Measurements from ENCODE around the gene GPC3.
"Not testable (repeated sequence)": the region's sequence is repeated elsewhere in the genome, so short reads cannot be mapped to it uniquely, and the experiment has no call there.

GPC3 gene

DNA sequence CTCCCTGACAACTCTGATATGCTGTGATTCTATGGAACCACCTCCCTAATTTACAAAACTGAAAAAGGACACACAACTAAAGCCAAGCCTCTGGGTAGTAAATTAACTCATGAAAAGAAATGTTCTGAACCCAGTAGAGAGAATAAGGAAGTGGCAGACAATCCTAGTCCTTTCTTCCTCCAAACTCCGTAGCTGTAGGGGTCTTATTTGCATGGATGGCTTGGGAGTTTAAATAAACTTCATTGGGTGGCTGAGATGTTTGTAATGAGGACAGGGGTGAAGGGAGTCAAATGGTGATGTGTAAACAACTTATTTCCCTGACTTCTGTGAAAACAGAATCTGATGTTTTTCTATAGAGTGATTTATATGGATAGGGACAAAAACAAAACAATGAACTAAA, 59.3 kb downstream of the GPC3 start:
- no peak for DNase-seq (ENCODE audit: low read depth)

DNA sequence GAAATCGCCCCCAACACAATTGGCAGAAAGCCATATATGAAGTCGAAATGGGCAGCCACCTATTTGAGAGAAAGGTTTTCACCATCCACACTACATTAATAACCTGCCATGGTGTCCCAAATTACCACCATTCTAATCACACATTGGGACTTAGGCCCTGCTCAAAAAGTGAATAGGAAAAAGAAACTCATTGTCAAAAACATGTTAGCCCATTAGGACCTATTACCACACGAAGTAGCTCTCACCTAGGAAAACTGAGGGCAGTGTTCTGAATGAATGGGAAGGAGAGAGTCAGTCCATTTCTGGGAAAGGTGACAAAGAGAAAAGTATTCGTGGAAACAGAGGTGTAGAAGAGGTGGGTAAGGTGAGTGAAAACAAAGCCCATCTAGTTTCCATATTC, 60.8 kb downstream of the GPC3 start:
- no peak for DNase-seq (ENCODE audit: low read depth)

DNA sequence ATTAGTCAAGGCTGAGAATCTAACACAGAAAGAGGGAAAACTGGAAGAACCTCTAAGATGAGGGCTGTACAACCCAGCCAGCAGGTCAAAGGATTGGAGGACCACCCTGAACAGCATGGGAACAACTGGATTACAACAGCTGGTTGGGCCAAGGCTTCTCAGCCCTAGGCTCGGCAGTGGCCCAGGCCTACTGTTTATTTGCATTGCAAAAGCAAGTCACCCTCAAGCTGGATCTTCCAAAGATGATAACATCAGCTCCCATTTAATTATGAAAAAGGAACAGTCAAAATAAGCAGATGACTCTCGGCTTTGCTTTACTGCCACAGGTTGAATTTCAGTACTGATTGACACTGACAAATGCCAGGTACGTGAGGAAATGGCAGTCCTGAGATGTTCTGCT, 61.8 kb downstream of the GPC3 start:
- no peak for DNase-seq (ENCODE audit: low read depth)

DNA sequence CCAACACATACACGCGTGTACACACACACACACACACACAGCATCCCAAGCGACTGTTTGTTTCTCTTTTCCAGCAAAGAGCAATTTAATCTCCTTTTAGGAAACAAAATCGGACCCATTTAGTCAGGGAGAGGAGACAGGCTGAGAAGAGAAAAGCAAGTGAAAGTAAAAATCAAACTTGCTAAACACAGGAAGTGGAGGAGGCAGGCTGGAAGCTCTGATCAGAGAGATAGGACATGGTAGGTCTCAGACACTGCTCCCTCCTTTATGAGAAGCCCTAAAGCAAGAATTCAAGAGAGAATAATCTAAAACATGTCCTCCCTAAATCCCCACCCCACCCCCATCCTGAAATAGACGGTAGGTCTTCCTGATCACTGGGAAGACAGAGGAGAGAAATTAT, 62.3 kb downstream of the GPC3 start:
- DNase-seq (ENCODE audit: low read depth), result no peak

DNA sequence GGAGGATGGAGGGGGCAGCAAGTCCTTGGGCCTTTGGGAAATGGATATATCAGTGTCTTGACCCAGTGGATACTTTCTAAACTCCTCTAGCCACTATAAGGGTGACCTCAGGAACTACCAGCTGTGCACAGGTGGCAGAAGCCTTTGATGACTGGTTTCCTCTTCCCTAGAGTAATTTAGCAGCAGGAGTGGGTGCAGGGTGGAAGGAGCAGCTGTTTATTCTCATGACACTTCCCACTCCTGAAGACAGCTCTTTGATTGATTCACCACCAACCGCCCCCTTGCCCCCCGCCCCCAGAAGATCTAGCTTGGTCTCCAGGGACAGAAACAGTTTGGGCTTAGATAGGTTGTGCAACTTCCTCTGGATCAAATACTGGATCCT, 63.0 kb downstream of the GPC3 start:
- DNase-seq (ENCODE audit: low read depth), result no peak

DNA sequence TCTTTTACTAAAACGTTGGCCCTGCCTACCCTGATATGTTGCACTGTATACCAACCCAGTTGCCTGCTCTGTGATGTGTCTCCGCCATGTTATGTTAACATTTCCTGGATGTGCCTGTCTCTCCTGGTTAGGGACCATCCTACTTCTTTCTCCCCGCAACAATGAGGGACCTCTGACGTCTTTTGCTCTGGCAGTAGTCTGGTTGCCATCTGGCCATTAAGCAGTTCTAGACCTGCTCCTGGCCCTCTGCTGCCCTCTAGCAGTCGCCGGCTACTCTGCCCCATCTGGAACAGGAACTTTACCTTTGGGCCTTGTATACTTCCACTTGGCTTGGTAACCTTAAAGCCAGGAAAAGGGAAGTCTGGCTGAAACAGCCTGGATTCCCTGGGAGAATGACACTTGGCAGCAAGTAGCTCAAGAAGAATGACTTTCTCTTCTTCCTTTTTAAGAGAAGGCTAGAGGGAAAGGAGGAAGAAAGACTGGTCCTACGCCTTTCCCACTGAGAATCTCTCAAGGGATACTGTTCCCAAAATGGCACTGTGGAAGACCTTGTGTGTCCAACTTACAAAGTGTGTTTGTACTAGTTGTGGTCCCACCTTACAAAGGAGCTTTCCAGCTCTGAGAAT, 63.5 kb downstream of the GPC3 start:
- no peak for DNase-seq (ENCODE audit: low read depth)

DNA sequence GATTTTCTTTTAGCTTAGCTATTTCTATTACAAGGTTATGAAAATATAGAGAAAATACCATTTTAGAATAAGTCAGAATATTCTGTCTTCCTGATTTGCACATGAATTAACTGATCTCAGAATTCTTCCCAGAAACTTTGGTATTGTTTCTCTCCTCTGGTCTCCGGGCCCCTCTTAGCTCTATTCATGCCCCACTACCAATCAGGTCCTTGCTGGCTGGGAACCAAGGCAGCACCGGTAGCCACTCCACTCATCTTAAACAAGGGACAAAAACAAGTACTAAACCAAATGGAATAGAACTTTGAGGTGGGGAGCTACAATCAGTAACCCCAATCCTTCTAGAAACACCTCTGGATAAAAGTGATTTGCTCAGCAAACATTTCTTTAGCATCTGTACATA, 64.3 kb downstream of the GPC3 start:
- DNase-seq (ENCODE audit: low read depth), result no peak

DNA sequence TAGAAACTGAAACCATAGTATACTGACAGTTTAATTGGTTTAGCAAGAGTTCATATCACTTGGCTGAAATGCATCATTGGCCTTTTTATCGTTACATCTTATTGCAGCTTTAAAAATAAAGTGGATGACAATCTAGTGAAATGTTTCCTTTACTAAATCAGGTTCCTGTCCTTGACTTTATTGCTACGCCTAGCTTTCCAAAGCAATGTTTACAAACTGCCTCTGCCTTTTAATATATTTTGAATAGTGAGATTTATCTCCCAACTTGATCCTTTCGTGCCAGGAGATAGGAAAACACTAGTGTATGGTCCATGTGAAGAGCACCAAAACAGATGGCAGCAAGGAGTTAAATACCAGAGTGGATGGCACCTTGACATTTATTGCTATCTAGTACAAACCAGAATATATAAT, 67.0 kb downstream of the GPC3 start:
- DNase-seq (ENCODE audit: low read depth), result no peak

DNA sequence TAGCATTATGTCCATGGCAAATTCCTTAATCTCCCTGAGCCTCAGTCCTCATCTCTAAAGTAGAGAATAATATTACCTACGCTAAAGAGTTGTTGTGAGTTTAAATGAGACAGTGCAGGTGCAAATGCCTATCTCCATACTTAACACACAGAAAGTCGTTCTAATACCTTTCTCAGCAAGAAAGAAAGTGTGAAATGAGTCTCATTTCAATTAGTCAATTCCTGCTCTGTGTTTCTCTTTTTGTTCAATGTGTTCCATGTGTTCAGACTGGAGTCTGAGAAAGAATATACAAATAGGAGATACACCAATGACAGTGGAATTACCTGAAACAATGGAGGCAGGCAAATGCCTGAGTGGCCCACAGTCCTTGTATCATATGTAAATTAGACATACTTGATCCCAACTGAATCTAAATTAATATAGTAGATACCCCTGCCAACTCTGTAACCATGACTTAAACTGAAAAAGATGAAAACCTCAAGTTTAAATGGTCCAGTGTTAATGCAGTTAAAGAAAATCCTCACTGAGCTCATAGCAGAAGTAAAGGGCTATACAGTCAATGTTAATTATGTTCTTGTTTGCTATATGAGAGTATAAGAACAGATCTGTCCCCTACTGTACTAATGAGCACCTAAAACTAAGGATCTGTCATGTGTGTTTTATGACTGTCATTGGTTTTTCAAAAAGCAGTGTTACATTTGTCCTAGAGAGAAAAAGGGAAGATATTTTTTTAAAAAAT, 68.2 kb downstream of the GPC3 start:
- DNase-seq (ENCODE audit: low read depth), result no peak

DNA sequence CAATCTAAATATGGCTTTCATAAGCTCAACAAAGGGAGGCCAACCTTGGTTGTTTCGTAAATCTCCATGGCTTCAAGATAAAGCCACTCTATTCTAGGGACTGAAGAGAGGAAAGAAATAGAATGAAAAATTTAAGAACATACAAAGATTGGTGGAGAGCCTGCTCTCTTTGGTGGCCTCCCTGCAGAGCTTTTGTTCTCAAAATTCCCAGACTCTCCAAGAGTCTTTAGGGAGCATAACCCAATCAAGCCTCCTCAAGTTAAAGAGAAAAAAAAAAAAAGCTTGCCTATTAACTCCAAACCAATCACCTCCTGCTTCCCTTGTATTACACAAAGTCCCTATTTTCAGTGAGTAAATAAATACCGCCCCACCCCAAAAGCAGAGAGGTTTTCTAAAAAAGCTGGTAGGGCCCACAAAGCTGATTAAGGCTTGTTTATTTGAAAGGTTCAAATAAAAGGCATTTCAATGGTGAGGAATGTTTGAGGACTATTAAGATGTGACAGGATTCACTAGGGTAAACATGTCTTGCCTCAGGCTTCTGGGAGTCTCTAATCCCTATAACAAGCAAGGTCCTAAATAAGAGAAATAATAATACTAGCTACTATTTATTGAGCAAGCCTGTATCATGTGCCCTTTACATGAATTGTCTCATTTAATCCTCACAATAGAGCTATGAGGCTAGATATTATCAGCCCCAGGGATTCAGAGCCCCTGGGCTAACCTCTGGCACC, 71.6 kb downstream of the GPC3 start:
- DNase-seq (ENCODE audit: low read depth), result no peak

DNA sequence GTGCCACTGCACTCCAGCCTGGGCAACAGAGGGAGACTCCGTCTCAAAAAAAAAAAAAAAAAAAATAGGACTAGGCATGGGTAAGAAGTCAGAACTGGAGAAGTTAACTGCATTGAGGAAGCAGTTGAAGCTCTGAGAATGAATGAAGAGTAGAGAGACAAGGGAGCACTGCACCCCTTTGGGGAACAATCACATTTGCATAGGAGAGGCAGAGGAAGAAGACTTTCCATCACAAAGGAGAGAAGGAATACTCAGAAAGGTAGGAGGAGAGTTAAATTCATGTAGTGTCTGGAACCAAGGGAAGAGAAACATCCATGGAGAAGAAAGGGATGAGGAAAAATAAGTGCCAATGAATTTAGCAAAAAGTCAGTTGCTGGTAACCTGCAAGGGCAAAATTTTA, 72.4 kb downstream of the GPC3 start:
- DNase-seq (ENCODE audit: low read depth), result no peak

DNA sequence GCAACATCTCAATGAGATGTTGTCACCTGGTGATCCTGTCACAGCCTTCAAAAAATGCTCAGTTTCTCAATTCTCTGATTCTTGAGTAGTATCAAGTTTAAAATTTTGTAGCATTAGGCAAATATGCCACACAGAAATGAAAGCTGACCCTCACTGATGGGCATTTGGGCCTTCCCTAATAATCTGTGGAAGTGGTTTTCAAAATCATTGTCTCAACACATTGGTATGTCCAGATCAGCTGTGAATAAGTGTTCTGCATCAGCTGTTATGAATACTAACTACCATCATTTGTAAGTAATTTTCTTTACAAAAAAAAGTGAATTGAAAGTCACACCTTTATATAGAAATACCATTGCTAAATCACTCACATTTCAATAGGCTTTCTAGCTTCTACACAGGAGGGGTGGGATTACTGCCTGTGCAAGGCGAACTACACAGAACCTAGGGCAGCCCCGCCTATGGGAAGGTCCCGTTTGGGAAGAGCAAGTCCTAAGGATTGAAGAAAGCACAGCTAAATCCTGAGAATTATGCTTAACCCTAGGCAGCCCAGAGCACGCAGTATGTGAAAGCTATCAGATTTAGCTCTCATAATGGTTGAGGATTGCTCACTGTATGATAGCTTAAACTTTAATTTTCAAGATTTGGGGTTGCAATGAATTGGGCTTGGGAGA, 73.4 kb downstream of the GPC3 start:
- DNase-seq (ENCODE audit: low read depth), result no peak

DNA sequence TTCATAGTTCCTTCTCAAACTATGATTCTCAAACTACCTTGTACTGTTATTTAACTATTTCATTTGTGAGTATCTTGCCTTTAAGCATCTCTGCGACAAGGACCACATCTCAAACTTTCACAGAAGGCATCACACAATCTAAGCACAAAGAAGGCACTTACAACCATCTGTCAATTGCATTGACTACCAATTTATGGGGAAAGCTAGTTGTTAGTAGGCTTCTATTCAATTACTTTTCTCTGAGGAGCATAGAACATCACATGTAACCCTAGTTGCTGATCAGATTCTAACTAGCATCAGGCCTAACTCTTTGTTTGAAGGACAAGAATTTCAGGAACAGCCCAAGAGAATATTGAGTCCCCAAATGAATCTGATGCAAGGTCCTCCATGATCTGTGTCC, 74.9 kb downstream of the GPC3 start:
- no peak for DNase-seq (ENCODE audit: low read depth)

DNA sequence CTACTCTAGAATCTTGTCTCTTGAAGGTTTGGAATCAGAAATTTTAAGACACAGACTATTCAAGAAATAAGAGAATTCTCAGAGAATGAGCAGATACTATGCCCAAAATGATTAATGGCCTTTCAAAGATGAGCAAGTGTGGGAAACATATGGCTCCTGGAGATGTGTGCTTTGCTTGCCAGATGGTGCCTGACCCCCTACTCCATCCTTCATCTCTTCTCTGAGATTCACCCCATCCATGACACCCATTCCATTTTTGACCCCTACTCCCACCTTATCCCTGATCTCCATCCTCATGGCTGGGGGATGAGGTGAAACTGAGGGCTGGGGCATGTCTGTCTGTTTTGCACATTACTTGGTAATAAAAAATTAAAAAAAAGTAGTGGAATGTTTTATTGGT, 75.5 kb downstream of the GPC3 start:
- DNase-seq (ENCODE audit: low read depth), result no peak

DNA sequence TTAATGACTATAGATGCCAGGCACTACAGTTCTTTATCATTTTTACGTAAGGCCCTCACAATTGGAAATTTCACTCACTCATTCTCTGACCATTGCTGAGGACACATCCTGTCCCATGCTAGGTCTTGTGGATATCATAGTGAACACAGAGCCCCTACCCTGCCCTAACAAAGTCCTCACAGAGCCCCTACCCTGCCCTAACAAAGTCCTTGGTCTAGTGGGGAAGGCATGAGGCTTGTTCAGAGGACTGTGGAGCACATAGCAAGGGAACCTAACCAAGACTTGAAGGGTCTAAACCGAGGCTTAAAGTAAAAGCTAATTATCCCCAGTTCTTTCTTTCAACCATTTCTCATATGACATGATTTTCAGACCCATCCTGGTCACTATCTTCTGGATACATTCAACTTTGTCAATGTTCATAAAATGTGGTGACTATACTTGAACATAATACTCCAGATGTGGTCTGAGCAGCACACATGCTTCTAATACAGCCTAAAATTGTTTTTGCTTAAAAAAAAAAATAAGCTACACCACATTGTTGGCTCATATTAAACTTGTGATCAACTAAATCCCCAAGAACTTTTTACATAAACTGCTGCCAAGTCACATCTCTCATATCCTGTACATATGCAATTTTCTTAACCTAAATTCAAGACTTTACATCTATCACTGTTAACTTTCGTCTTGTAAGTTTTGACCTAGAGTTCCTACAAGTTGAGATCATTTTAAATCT, 77.0 kb downstream of the GPC3 start:
- DNase-seq (ENCODE audit: low read depth), result no peak

DNA sequence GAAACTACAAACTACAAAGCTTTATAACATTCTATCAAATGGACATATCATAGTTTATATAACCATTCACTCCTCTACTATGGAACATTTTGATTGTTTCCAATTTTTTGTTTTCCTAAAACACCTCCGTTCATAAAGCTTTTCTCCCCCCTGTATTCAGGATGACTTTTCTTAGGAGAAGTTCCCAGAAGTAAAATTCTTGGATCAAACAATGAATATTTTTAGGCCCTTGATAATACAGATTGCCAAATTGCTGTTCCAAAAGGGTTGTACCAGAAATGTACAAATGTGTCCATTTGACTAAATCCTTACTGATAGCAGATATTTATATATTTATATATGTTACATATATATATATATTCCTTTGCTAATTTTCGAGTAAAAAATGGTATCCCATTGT, 77.8 kb downstream of the GPC3 start:
- no peak for DNase-seq (ENCODE audit: low read depth)

DNA sequence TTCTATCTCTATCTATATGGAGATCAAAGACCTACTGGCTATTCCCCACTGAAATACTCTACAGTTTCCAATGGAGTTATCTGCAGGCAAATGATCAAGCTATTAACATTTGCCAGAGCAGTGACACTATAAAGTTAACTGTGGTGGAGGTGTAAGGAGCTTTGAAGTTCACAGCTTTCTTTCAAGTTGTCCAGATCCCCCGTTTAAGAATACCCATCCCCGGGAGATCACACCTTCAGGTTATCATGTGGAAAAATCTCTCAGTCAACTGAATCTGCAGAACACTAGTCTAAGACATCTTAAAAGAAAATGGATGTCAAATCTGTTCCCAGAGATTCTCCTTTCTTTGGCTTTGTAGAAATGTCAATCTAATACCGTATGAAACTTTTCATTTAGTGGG, 80.1 kb downstream of the GPC3 start:
- DNase-seq (ENCODE audit: low read depth), result no peak

DNA sequence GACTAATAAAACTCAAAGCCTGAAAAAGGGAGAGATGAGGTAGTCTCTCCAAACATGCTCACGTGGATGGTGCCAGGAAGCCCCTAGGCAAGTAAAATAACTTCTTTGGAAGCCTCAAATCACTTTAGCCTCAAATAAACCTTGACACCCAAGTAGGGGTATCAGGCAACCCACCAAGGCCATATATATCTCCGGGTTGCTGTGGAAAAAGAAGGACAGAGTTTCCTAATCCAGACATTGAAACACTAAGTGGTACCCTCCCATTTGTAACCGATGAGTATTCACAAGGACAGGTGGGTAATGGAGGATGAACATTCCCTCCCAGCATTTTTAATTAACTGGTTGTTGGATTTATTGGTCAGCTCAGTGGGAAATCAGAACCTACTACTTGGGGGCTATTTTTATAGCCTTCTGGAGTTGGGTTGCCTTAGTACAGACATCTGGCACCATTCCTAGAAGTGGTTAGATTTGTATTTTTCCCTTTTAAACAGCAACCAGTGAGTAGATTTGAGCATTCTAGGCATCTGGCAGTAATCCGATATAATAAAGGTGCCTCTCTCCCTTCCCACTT, 87.7 kb downstream of the GPC3 start:
- no peak for DNase-seq (ENCODE audit: low read depth)

DNA sequence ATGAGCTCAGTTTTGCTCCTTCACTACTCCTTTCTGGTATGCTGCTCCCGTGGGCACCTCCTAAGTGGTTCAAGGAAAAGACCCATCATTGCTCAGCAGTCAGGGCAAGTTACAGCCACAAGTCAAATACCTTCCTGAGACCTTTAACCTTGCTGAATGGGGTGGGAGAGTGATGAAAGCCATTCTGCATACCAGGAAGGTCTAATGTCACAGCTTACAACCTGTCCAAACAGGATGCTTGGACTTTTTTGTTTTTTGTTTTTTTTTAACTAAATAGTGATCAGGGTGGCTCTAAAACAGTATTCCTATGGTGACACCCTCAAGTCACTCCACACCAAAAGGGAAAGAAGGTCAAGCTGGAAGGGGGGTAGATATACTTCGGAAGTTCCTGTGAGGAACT, 93.1 kb downstream of the GPC3 start:
- DNase-seq (ENCODE audit: low read depth), result no peak

DNA sequence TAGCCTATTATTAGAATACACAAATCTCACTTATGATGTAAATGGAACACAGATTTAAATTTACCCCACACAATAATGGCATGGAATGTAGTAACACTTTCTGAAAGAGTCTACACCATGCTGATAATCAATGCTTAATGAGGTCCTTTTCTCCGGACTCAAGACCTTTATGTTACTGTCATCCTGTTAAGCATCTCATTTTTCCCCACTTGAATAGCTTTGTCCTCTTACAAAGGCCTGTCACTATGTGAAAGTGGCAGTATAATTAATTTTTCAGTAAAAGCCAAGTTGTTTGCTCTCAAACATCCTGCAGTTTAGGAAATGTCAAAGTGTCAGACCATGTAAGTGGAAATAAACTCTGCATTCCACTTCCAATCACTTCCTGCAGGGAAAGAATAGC, 96.4 kb downstream of the GPC3 start:
- no peak for DNase-seq (ENCODE audit: low read depth)

DNA sequence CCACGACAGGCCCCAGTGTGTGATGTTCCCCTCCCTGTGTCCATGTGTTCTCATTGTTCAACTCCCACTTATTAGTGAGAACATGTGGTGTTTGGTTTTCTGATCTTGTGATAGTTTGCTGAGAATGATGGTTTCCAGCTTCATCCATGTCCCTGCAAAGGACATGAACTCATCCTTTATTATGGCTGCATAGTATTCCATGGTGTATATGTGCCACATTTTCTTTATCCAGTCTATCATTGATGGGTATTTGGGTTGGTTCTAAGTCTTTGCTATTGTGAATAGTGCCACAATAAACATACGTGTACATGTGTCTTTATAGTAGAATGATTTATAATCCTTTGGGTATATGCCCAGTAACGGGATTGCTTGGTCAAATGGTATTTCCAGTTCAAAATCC, 97.3 kb downstream of the GPC3 start:
- DNase-seq (ENCODE audit: low read depth), result not testable (repeated sequence)
